DND-41 (cell line): Measurements from ENCODE around the gene INTS1.

Experiments
- CTCF ChIP-seq: IDR thresholded peaks from 2 replicates; pipeline ENCODE4 v1.5.1; 2012; ENCODE audit warnings: borderline replicate concordance, low read length, moderate library complexity, mild to moderate bottlenecking; ENCODE audit not compliant: poor library complexity, severe bottlenecking; ENCODE audit errors: extremely low read depth
- EZH2 ChIP-seq: IDR thresholded peaks from 3 replicates; pipeline ENCODE4 v1.6.1; 2012; ENCODE audit warnings: borderline replicate concordance, low read depth, mild to moderate bottlenecking, moderate library complexity, low read length, inconsistent platforms; ENCODE audit not compliant: severe bottlenecking

- TF ChIP-seq CTCF (no peak), EZH2 (no peak)
These were observed 5.6 kb downstream of the INTS1 start for GRCh38 chr7:1498370-1499305.
